H9 (cell line): Measurements from ENCODE around the gene CORO1C. TPM values are rescaled to one million over a fixed set of nuclear protein-coding genes. Genes with fewer than 3 reads are reported as not detected.

Source experiments
- DNase-seq: peaks from one replicate; pipeline ENCODE4 v3.0.0-alpha.2; 2017
- H2AFZ ChIP-seq: one replicate; pipeline ENCODE4 v1.6.1; 2013; ENCODE audit warnings: mild to moderate bottlenecking, low read length, control low read depth, moderate library complexity
- H2AK5ac ChIP-seq: 2 replicates; pipeline ENCODE4 v1.6.1; 2013; ENCODE audit warnings: low read length, control low read depth, mixed read lengths; ENCODE audit not compliant: insufficient read length
- H2BK120ac ChIP-seq: one replicate; pipeline ENCODE4 v1.6.1; 2013; ENCODE audit warnings: low read depth, mild to moderate bottlenecking, low read length, control low read depth, inconsistent platforms; ENCODE audit not compliant: poor library complexity, severe bottlenecking
- H2BK12ac ChIP-seq: 2 replicates; pipeline ENCODE4 v1.6.1; 2013; ENCODE audit warnings: low read length, control low read depth, mixed read lengths, low read depth; ENCODE audit not compliant: insufficient read length
- H2BK15ac ChIP-seq: 2 replicates; pipeline ENCODE4 v1.6.1; 2013; ENCODE audit warnings: low read depth, low read length, control low read depth
- H2BK20ac ChIP-seq: one replicate; pipeline ENCODE4 v1.6.1; 2013; ENCODE audit warnings: low read depth, mild to moderate bottlenecking, low read length, control low read depth, inconsistent platforms; ENCODE audit not compliant: poor library complexity, severe bottlenecking
- H2BK5ac ChIP-seq: 2 replicates; pipeline ENCODE4 v1.6.1; 2013; ENCODE audit warnings: low read length, control low read depth, mixed read lengths; ENCODE audit not compliant: insufficient read length
- H3K14ac ChIP-seq: 2 replicates; pipeline ENCODE4 v1.6.1; 2013; ENCODE audit warnings: low read length, control low read depth; ENCODE audit not compliant: insufficient read depth
- H3K18ac ChIP-seq: 2 replicates; pipeline ENCODE4 v1.6.1; 2013; ENCODE audit warnings: low read depth, mild to moderate bottlenecking, mixed read lengths, low read length, control low read depth; ENCODE audit not compliant: insufficient read length
- H3K23ac ChIP-seq: 2 replicates; pipeline ENCODE4 v1.6.1; 2013; ENCODE audit warnings: low read length, control low read depth, mixed read lengths, low read depth; ENCODE audit not compliant: insufficient read length
- H3K23me2 ChIP-seq: 2 replicates; pipeline ENCODE4 v1.6.1; 2013; ENCODE audit warnings: low read depth, mild to moderate bottlenecking, mixed read lengths, low read length, control low read depth; ENCODE audit not compliant: insufficient read length, poor library complexity, severe bottlenecking
- H3K27ac ChIP-seq: 2 replicates; pipeline ENCODE4 v1.5.1; 2013; ENCODE audit warnings: low read length, control low read depth, mixed read lengths, low read depth; ENCODE audit not compliant: insufficient read length
- H3K27me3 ChIP-seq: 2 replicates; pipeline ENCODE4 v1.6.1; 2013; ENCODE audit warnings: low read length, control low read depth, inconsistent platforms; ENCODE audit not compliant: insufficient read depth
- H3K4ac ChIP-seq: 2 replicates; pipeline ENCODE4 v1.6.1; 2013; ENCODE audit warnings: low read depth, mild to moderate bottlenecking, control low read depth, inconsistent platforms, low read length, moderate library complexity
- H3K4me1 ChIP-seq: 2 replicates; pipeline ENCODE4 v1.6.1; 2013; ENCODE audit warnings: low read length, control low read depth, inconsistent platforms; ENCODE audit not compliant: insufficient read depth
- H3K4me2 ChIP-seq: 2 replicates; pipeline ENCODE4 v1.6.1; 2013; ENCODE audit warnings: low read length, control low read depth, mixed read lengths; ENCODE audit not compliant: insufficient read length, insufficient read depth
- H3K56ac ChIP-seq: 2 replicates; pipeline ENCODE4 v1.6.1; 2013; ENCODE audit warnings: low read depth, mild to moderate bottlenecking, mixed read lengths, low read length, control low read depth; ENCODE audit not compliant: insufficient read length
- H3K79me1 ChIP-seq: 2 replicates; pipeline ENCODE4 v1.6.1; 2013; ENCODE audit warnings: low read depth, mild to moderate bottlenecking, moderate library complexity, low read length, control low read depth, inconsistent platforms; ENCODE audit not compliant: insufficient read depth, poor library complexity, severe bottlenecking
- H3K79me2 ChIP-seq: 2 replicates; pipeline ENCODE4 v1.6.1; 2013; ENCODE audit warnings: low read length, control low read depth, inconsistent platforms; ENCODE audit not compliant: insufficient read depth
- H3K9ac ChIP-seq: 2 replicates; pipeline ENCODE4 v1.6.1; 2013; ENCODE audit warnings: low read length, control low read depth, mixed read lengths; ENCODE audit not compliant: insufficient read length; ENCODE audit errors: extremely low read depth
- H3K9me3 ChIP-seq: one replicate; pipeline ENCODE4 v1.6.1; 2013; ENCODE audit warnings: low read depth, low read length, inconsistent platforms; ENCODE audit not compliant: control insufficient read depth
- H3T11ph ChIP-seq: one replicate; pipeline ENCODE4 v1.6.1; 2013; ENCODE audit warnings: mild to moderate bottlenecking, low read length, control low read depth, inconsistent platforms
- H4K20me1 ChIP-seq: one replicate; pipeline ENCODE4 v1.6.1; 2013; ENCODE audit not compliant: control insufficient read depth, insufficient read length, insufficient read depth
- H4K5ac ChIP-seq: 2 replicates; pipeline ENCODE4 v1.6.1; 2013; ENCODE audit warnings: low read depth, mild to moderate bottlenecking, mixed read lengths, low read length, control low read depth; ENCODE audit not compliant: insufficient read length
- H4K8ac ChIP-seq: replicated peaks from 2 replicates; pipeline ENCODE4 v1.6.1; 2013; ENCODE audit warnings: low read length, control low read depth, mixed read lengths, low read depth; ENCODE audit not compliant: insufficient read length
- H4K91ac ChIP-seq: 2 replicates; pipeline ENCODE4 v1.6.1; 2013; ENCODE audit warnings: low read depth, mild to moderate bottlenecking, moderate library complexity, mixed read lengths, low read length, control low read depth; ENCODE audit not compliant: insufficient read length
- H3K27ac Mint-ChIP-seq, 3 experiments: 2 replicates in 2 of 3; 3 replicates in 1 of 3; pipeline ENCODE4 v1.8.0; 2020 to 2021; ENCODE audit warnings: mixed read lengths in 3 of 3, mild to moderate bottlenecking in 1 of 3, moderate library complexity in 1 of 3
- H3K27me3 Mint-ChIP-seq: 2 replicates; pipeline ENCODE4 v1.8.0; 2021; ENCODE audit warnings: low read depth, mild to moderate bottlenecking, moderate library complexity, mixed read lengths
- H3K36me3 Mint-ChIP-seq, 3 experiments: 2 replicates in 2 of 3; 3 replicates in 1 of 3; pipeline ENCODE4 v1.8.0; 2020 to 2021; ENCODE audit warnings: low read depth in 3 of 3, mixed read lengths in 3 of 3; ENCODE audit not compliant: insufficient read depth in 1 of 3
- H3K4me1 Mint-ChIP-seq, 2 experiments: 2 replicates each; pipeline ENCODE4 v1.8.0; 2020; ENCODE audit warnings: mixed read lengths in 2 of 2
- H3K4me3 Mint-ChIP-seq, 2 experiments: 2 replicates in 1 of 2; 3 replicates in 1 of 2; pipeline ENCODE4 v1.8.0; 2020 to 2021; ENCODE audit warnings: mild to moderate bottlenecking in 2 of 2, mixed read lengths in 2 of 2, moderate library complexity in 1 of 2
- H3K9me3 Mint-ChIP-seq, 2 experiments: 2 replicates in 1 of 2; 3 replicates in 1 of 2; pipeline ENCODE4 v1.8.0; 2020; ENCODE audit warnings: mild to moderate bottlenecking in 2 of 2, mixed read lengths in 2 of 2, moderate library complexity in 1 of 2
- CTCF ChIP-seq: fragments of 200-600 bp; sonication (generic); conservative IDR thresholded peaks from 3 replicates; pipeline ENCODE4 v1.8.0; 2021; ENCODE audit warnings: antibody characterized with exemption, mild to moderate bottlenecking
- WGBS: extraction: QIAGEN DNeasy Blood & Tissue Kit; methylation state at CpG from one replicate; pipeline ENCODE4 v1.1.7; 2013; ENCODE audit warnings: missing lambda C conversion rate, low lambda C conversion rate, mixed read lengths; ENCODE audit not compliant: insufficient read length; ENCODE audit errors: extremely low coverage; 5-methylcytosine and 5-hydroxymethylcytosine counted together
- total RNA-seq: library from RNA; stranded (reverse); gene quantifications from 2 replicates; pipeline ENCODE4 v1.2.1, GENCODE V29; 2021

Gene CORO1C
- total RNA-seq, 1 experiment from 2014 or later: 154 TPM

GRCh38 chr12:108704527-108704926 lies 26.8 kb downstream of the CORO1C start:
- no peak overlapping the region for H2BK15ac ChIP-seq
- no peak overlapping the region for H2AFZ ChIP-seq
- no peak overlapping the region for H3K56ac ChIP-seq
- no peak overlapping the region; a peak in 1 of 7 replicates for H3K27ac Mint-ChIP-seq
- H4K91ac ChIP-seq: no peak overlapping the region
- H3K36me3 Mint-ChIP-seq: peaks cover 13 to 18% (median 18%) of the 10 kb centered on the region in 3 experiments
- no peak overlapping the region for H3K27ac ChIP-seq
- H4K8ac ChIP-seq: no peak overlapping the region
- peaks cover 6% of the 10 kb centered on the region; the same call in 1 of the 2 replicates for H3K4me1 ChIP-seq
- no peak overlapping the region for H2BK12ac ChIP-seq
- H3K79me1 ChIP-seq: peaks cover 6% of the 10 kb centered on the region
- no peak overlapping the region for H3K4me3 Mint-ChIP-seq
- H2BK20ac ChIP-seq: no peak overlapping the region
- H3K4ac ChIP-seq: no peak overlapping the region
- no peak overlapping the region for H3T11ph ChIP-seq
- H3K18ac ChIP-seq: no peak overlapping the region
- no peaks in the 10 kb centered on the region for H3K27me3 Mint-ChIP-seq
- H2AK5ac ChIP-seq: no peak overlapping the region
- H4K5ac ChIP-seq: no peak overlapping the region
- no peaks in the 10 kb centered on the region for H3K27me3 ChIP-seq
- peaks cover 2% of the 10 kb centered on the region for H4K20me1 ChIP-seq
- H3K4me2 ChIP-seq: no peak overlapping the region
- no peak overlapping the region for H3K9ac ChIP-seq
- H3K23ac ChIP-seq: no peak overlapping the region
- no CpG with 5 or more reads among the region's 5 CpGs for WGBS
- no peaks in the 10 kb centered on the region for H3K23me2 ChIP-seq
- H3K9me3 Mint-ChIP-seq: no peaks in the 10 kb centered on the region
- no peak overlapping the region for H2BK5ac ChIP-seq
- no peaks in the 10 kb centered on the region for H3K9me3 ChIP-seq
- H3K14ac ChIP-seq: no peak overlapping the region
- peaks cover 26 to 31% of the 10 kb centered on the region in 2 experiments for H3K4me1 Mint-ChIP-seq
- DNase-seq: no peak
- no peak overlapping the region for H2BK120ac ChIP-seq
- H3K79me2 ChIP-seq: peaks cover 4% of the 10 kb centered on the region; the same call in 1 of the 2 replicates
- no peak for TF ChIP-seq CTCF
